GM21825 (cell line): ENCODE data around the gene LGALS9B.
"Not testable (repeated sequence)": the region's sequence is repeated elsewhere in the genome, so short reads cannot be mapped to it uniquely, and the experiment has no call there.

Experiments used
- ATAC-seq: cut with Tn5 transposase; IDR thresholded peaks from one replicate; pipeline ENCODE4 v1.9.1; 2021; ENCODE audit warnings: mild to moderate bottlenecking, moderate library complexity; ENCODE audit not compliant: unreplicated experiment

Gene LGALS9B

DNA sequence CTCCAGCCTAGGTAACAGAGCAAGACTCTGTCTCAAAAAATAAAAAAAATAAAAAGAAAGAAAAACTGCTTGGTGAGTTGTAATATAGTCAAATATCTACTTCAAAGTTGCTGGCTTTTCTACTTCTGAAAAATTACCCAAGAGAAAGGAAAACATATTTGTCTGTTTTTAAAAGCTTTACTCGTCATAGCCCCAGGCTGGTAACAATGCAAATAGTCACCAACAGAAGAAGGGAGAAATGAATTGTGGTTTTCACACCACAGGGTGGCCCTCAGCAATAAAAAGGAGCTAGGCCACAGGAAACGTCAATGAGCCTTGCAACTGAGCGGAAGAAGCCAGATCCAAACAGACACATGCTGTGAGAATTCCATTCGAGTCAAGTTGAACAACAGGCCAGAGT is 1.8 kb upstream of the LGALS9B start:
- not testable (repeated sequence) for ATAC-seq

DNA sequence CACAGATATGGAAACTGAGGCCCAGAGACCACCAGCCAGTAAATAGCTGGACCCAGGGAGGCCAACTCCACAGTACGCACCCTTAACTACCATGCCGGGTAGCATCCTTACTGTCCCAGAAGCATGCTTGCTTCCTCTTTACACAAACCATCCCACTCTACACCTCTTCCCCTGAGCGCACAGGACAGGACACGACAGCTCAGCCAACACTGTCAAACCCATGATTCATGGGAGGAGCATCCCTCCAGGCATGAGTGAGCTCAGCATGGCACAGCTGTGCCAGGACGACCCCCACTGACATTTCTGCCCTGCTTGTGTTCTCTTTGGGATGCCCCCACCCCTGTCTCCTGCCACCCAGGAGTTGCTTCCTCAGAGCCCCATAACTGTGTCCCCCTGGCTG is 340 bp downstream of the LGALS9B start:
- ATAC-seq = not testable (repeated sequence)

DNA sequence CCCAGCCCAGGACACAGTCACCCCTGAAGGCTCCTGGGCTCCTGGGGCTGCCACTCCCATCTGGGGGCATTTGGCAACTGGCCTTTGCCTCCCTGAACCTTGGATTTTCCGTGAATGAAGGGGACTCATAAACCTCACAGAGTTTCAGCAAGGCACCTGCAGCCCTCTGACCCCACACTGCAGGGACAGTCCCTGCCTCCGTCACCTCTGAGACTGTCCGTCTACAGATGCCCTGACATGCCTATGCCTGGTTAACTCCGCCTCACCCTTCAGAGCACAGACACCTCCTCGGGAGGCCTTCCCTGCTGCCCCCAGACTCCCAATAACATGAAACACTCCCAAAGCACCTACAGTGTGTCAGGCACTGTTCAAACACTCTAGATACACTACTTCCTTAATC is 786 bp downstream of the LGALS9B start:
- not testable (repeated sequence) for ATAC-seq

DNA sequence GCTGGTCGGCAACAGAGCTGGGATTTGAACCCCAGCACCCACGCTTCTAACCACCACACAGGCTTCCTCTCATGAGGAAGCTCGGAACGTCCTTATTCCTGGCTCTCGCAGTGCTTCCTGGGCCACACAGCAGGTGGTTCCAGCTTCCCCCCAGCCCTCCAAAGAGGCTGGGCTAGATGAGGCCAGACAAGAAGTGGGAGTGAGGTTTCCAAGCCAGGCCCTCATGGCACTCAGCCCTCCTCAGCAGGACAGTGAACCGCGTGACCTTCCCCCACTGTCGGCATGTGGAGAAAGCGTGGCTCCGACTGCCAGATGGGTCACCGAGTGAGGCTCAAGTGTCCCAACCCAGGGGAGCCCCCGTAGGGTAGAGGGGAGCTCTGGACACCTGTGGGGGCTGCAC is 1.8 kb downstream of the LGALS9B start:
- ATAC-seq = not testable (repeated sequence)

DNA sequence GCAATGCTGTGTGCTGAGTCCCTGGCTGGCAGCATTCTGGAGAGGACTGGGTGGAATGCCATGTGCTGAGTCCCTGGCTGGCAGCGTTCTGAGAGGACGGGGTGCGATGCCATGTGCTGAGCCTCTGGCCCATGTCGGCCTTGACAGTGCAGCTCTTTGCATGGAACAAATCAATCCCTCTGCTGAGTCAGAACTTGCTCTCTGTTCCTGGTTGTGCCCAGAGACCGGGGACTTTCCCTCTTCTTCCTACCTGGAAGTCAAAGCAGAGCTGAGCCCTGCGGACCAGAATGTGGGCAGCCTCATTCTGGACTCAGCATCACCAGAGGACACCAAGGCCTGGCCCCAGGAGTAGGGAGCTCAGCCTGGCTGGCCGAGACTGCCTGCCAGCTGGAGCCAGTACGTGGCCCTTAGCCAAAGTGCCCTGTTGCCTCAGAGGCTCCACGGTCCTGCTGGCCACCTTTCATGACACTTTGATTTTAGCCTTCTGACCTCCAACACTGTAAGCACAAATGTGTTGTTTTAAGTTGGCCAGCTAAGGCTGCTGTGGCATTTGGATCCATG is 2.4 kb downstream of the LGALS9B start:
- ATAC-seq = not testable (repeated sequence)

DNA sequence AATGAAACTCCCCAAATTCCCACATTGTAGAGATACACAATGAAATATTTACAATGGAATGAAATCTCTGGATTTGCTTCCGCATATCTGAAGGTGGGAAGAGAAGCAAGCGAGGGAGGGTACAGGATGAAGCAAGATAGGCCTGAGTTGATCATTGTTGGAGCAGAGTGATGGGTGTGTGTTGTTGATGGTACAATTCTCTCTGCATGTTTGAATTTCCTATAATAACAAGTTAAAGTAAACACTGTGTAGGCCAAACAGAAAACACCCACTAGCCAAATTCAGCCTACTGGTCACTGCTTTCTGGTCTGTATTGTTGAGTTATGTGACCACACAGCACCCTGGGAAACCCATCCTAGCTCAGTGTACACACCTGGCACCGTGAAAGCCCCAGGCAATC is 5.2 kb downstream of the LGALS9B start:
- ATAC-seq = not testable (repeated sequence)

DNA sequence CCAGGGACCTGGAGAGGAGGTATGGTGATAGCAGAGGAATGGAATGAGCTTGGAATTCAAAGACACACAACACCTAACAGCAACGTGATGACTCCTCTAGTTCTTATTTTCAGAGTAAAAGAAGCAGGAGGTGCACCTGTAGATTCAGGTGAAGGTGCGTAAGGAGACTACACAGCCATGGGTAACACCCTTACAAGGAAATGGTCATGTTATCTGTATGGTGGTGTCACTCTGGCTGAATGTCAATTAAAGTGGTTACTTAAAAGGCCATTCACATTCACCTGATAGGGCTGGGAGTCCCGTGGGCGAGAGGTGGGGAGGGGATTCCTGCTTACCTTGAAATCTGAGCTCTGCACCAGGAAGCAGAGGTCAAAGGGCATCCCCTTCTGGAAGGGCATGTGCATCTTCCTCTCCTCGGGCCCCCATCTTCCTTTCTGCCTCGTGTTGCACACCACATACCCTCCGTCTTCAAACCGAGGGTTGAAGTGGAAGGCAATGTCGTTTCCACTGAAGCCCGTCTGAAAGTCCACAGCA is 9.4 kb downstream of the LGALS9B start:
- not testable (repeated sequence) for ATAC-seq

DNA sequence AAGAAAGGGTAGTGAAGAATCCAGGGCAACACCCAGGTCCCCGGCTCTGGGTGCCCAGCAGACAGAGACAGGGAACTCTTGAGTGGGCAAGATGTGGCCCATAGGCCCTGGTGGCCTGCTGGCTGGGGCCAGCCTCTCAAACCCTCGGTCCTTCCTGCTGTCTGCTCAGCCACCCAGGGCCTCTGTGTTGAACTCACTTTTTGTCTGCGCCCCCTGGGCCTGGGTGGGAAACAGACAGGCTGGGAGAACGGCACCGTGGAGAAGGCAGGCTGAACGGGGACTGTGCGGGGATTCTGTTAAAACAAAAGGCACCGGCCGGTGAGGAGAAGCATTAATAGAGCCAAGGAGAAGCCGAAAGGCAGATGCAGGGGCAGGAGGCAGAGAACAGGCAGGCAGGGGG is 12.2 kb downstream of the LGALS9B start:
- ATAC-seq = not testable (repeated sequence)

DNA sequence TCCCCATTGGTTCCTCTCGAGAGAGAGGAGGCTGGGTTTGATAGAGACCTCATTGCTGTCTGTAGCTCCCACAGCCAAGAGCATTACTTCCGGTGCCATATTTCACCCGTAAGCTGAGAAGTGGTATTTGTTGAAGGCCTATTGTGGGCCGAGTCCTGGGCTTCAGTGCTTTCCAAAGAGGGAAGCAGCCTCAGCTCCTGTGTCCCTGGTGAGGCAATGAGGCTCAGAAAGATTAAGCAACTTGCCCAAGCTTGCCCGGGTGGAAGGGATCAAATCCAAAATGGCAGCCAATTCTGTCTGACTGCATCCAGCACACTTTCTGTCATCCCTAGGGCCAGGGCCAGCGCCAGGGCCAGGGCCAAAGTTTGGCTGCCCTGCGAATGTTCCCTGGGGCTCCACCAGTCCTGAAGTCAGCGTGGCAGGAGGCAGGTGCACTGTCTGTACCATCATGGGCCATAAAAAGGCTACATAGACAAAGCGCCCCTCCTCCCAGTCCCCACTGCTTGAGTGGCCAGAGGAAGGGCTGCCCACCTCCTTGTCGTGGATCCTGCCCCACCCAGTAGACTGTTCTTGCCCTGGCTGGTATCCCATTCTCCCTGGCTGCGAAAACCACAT is 13.4 kb downstream of the LGALS9B start:
- ATAC-seq = not testable (repeated sequence)

DNA sequence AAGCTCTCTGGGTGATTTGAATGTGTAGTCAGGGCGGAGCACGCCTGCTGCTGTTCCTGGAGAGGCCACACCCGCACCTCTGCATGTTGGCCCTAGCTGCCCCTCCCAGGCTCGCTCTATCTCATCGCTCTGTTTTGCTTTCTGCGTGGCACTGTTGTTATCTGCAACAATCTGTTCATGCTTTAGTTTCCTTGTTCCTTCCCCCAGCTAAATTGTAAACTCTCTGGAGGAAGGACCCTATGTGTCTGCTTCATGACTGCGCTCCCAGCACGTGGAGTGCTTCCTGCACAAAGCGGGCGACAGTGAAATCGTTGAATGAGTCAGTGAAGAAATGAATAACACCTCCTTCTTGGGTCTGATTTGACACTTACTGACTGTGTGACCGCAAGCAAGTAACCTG is 16.5 kb downstream of the LGALS9B start:
- ATAC-seq = not testable (repeated sequence)

DNA sequence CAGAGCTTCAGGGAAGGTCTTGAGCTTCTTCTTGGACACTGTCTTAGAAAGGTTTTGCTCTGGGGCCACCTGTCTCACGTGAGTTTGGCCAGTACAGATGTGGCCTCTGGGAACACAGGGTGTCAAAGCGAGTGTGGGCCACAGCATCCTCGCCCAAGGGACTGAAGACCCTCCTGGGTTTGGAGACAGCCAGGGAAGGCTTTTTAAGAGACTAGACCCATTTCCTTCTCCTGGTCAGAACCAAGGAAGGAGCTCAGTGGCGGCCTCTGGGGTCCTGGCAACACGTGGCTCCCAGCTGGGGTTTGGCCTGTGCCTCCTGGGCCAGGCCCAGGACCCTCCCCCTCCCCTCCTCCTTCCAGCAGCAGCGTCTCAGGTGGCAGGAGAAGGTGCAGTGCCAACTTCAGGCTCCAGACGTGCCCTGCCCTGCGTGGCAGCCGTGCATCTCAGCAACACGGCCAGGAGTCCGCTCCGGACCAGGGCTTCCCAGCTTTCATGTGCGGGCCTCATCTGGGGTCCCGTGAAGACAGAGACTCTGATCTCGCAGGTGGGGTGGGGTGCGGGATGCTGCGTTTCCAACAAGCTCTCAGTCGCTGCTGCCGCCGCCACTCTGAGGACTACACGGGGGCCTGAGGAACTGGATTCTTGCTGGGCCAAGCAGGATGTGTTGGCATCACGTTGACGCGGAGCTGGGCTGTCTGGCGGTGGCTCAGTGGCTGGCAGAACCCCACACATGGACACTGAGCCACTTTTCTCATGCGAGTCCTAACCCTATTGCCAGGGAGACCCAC is 19.6 kb downstream of the LGALS9B start:
- ATAC-seq = not testable (repeated sequence)

DNA sequence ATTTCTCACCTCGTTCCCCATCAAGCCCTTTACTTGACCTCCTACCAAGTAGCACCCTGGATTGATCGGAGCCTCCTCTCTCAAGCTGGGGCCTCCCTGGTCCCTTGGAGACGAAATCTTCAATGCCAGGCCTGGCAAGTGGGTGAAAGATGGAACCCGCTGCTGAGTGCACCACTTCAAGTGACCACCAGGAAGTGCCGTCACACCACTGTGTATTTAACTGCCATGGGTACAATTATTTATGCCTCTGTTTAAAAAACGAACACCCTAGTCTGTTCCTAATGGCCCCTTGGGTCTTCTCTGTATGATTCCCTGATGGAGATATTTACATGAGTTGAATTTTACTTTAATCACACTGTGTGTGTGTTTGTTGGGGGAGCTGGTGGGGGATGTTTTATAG is 20.4 kb downstream of the LGALS9B start:
- not testable (repeated sequence) for ATAC-seq

DNA sequence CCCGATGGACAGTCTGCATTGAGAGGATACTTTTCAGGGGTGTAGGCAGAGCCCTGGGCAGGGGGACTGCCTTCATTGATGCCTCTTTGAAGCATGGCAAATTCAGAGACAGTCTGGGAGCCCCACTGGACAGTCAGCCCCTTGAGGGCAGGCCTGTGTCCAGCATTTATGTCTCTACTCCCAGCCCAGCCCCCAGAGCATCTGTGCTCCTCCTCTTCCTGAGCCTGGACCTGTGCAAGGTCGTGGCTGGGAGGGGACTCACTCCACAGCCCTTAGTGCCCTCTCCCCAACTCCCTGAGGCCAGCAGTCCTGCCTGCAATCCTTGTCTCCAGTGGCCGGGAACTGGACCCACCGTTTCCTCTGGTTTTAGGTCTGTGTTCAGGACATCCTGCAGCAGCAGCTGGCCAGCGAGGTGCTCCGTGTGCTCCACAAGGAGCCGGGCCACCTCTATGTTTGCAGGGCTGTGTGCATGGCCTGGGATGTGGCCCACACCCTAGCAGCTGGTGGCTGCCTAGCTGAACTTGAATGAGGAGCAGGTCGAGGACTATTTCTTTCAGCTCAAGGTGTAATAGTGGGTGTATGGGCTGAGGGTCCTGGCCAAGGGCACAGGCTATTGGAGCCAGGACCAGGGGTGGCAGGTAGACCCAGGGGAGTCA is 22.6 kb downstream of the LGALS9B start:
- ATAC-seq = not testable (repeated sequence)

DNA sequence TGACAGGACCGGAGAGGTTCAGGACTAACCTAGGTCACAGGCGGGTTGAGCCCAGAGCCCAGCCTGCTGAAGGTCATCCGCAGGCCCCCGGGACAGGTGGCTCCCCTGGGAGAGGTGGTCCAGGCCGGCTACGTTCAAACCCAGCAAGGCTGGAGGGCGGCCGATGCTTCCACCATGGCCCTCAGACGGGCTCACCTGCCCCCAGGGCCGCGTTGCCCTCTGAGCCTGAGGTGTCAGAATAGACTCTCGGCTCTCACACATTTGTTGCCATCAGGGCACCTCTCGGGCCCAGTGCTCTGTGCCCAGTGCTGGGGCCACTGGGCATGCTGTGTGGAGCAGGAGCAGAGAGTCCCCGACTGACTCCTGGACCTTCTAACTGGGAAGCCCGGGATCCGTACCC is 23.2 kb downstream of the LGALS9B start:
- ATAC-seq = not testable (repeated sequence)

DNA sequence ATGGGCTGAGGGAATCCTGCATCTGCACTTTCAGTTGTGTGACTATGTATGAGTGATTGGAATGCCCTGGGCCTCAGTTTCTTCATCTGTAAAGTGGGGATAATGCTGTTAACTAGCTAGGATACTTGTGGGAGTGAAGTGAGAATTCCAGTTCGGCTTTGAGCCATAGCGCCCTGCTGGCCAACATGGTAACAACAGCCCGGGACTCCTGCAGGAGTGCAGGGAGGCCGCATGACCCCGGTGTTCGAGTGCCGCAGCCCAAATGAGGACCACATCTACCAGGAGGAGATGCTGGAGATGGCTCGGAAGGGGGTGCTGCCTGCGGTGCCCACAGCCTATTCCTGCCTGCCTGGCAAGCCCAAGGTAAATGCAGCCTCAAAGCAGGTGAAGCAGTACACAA is 23.7 kb downstream of the LGALS9B start:
- not testable (repeated sequence) for ATAC-seq

DNA sequence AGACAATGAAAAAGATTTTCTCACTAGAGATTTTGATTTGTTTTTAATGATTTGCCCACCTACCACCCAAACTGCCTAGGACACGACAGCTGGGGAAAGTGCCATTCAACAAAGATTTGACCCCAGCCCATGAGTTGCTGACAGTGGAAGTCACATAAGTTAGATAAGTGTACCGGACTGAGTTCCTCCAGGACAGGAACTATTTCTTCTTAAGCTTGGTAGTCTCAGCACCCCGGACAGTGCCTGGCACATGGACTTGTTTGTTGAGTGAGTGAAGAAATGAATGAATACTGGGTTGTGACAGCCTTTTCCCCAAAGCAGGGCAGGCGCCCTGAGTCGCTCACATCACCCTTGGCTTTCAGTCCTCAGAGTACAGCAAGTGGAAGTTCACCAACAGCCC is 26.7 kb downstream of the LGALS9B start:
- ATAC-seq = not testable (repeated sequence)

DNA sequence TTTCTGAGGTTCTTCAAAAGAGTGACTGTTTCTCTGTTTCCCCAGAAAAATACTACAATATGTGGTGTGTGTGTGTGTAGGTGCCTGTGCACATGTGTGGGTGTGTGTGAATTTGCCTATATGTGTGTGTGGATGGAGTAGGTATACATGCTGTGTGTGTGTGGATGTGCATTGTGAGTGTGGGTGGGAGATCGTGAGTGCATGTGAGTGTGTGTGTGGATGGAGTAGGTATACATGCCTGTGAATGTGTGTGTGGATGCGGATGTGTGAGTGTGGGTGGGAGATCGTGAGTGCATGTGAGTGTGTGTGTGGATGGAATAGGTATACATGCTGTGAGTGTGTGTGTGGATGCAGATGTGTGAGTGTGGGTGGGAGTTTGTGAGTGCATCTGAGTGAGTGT is 32.2 kb downstream of the LGALS9B start:
- ATAC-seq = not testable (repeated sequence)

DNA sequence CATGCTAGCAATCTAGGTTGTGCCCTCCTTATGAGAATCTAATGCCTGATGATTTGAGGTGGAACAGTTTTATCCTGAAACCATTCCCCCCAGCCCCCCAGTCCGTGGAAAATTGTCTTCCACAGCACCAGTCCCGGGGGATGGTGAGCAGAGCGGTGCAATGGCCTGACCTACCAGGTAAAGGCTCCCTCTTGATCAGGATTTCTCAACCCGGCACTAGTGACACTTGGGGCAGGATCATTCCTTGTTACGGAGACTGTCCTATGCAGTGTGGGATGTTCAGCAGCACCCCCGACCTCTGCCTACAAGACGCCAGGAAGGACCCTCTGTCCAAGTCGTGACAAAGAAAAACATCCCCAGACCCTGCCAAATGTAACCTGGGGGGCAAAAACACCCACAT is 34.0 kb downstream of the LGALS9B start:
- not testable (repeated sequence) for ATAC-seq

DNA sequence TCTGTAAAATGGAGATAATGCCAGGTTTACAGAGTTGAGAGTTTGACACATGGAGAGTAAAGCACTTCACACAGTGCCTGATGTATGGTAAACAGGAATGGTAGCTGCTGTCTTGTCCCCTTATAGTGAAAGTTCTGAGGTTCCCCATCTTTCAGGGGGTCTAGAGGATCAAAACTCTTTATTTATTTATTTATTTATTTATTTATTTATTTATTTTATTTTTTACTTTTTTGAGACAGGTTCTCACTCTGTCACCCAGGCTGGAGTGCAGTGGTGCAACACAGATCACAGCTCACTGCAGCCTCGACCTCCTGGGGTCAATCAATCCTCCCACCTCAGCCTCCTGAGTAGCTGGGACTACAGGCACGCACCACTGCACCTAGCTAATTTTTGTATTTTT is 40.1 kb downstream of the LGALS9B start:
- not testable (repeated sequence) for ATAC-seq

DNA sequence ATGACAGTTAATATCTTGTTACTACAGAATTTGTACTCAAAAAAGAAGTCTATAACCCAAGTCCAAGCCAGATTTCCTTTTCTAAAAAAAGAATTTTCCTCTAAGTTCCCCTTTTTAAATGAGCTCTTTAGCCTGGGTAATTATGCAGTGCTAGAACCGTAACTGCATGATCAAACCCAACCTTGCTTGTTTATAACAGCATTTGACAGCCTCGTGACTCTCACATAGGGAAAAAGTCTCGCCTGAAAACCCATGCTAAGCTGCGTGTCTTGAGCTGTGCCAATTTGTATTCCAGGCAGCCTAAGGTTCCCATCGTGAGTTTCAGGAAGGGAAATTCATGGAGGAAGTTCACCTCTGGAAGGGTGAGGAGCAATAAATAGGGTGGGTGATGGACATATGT is 44.5 kb downstream of the LGALS9B start:
- ATAC-seq = not testable (repeated sequence)

DNA sequence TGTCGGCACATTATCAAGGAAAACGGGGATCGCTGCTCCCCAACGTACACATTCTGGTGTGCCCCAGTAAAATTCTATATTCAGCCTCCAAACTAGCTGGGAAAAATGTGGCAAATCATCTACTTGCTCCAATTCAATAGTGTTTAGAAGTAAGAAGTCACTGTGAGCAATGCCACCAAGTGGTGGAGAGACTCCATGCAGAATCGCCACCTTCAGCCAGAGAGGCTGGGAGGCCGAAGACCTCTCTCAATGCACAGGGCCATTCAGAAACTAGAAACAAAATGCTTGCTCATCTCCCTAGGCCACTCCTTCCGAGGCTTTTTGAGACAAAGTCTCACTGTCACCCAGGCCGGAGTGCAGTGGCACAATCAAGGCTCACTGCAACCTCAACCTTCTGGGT is 48.5 kb downstream of the LGALS9B start:
- not testable (repeated sequence) for ATAC-seq
